Chondrocyte (in vitro differentiated cells): Measurements from ENCODE around the gene POU2AF3. TPM values are rescaled to one million over a fixed set of nuclear protein-coding genes. Genes with fewer than 3 reads are reported as not detected.

Source experiments
- DNase-seq: peaks from one replicate; pipeline ENCODE4 v3.0.0; 2021; ENCODE audit warnings: mixed read lengths, low spot score
- H3K27ac Mint-ChIP-seq: one replicate; pipeline ENCODE4 v1.8.0; 2021; ENCODE audit warnings: mild to moderate bottlenecking, moderate library complexity, mixed read lengths; ENCODE audit not compliant: unreplicated experiment
- H3K27me3 Mint-ChIP-seq: 2 replicates; pipeline ENCODE4 v1.8.0; 2021; ENCODE audit warnings: low read depth, mixed read lengths
- H3K36me3 Mint-ChIP-seq: 2 replicates; pipeline ENCODE4 v1.8.0; 2021; ENCODE audit warnings: low read depth, mixed read lengths
- H3K4me1 Mint-ChIP-seq: 2 replicates; pipeline ENCODE4 v1.8.0; 2021; ENCODE audit warnings: low read depth, mild to moderate bottlenecking, mixed read lengths
- H3K4me3 Mint-ChIP-seq: one replicate; pipeline ENCODE4 v1.8.0; 2021; ENCODE audit warnings: mild to moderate bottlenecking, moderate library complexity, mixed read lengths; ENCODE audit not compliant: unreplicated experiment
- H3K9me3 Mint-ChIP-seq: 2 replicates; pipeline ENCODE4 v1.8.0; 2021; ENCODE audit warnings: low read depth, mixed read lengths
- CTCF ChIP-seq: fragments of 200-600 bp; sonication (generic); IDR thresholded peaks from 2 replicates; pipeline ENCODE4 v1.5.0; 2021; ENCODE audit warnings: antibody characterized with exemption, mild to moderate bottlenecking, moderate library complexity
- long read RNA-seq: library from polyadenylated mRNA; stranded (forward); transcript quantifications from one replicate; pipeline ENCODE4 v2.0.0, GENCODE V29; 2021
- total RNA-seq: library from RNA; stranded (reverse); gene quantifications from 3 replicates; pipeline ENCODE4 v1.2.1, GENCODE V29; 2021

Gene POU2AF3
- not detected in 3 replicates for total RNA-seq
- long read RNA-seq, result 0 reads

GRCh38 chr11:111298413-111299100 lies at the start of gene POU2AF3:
POU2AF3 (plus strand) TSS chr11:111298546; CDS start chr11:111298582, 36 bp downstream.
- Mint-ChIP-seq H3K4me1 (no peaks in the 10 kb centered on the region), H3K9me3 (no peaks in the 10 kb centered on the region), H3K27ac (no peak within 1 kb of the TSS), H3K36me3 (no peaks in the 10 kb centered on the region), H3K4me3 (peak within 1 kb of the TSS; percentile 63), H3K27me3 (peaks cover 10% of the 10 kb centered on the region)
- no peak for DNase-seq
- TF ChIP-seq CTCF, result no peak

GRCh38 chr11:111250936-111251335 lies 47.4 kb upstream of the POU2AF3 start:
- peaks cover 6% of the 10 kb centered on the region for H3K9me3 Mint-ChIP-seq
- H3K4me3 Mint-ChIP-seq, result no peak overlapping the region
- no peak overlapping the region for H3K27ac Mint-ChIP-seq
- no peaks in the 10 kb centered on the region for H3K4me1 Mint-ChIP-seq
- DNase-seq, result no peak
- H3K27me3 Mint-ChIP-seq, result peaks cover 32% of the 10 kb centered on the region
- peaks cover 3% of the 10 kb centered on the region for H3K36me3 Mint-ChIP-seq
- no peak for TF ChIP-seq CTCF

GRCh38 chr11:111253131-111253530 lies 45.2 kb upstream of the POU2AF3 start:
- no peaks in the 10 kb centered on the region for H3K36me3 Mint-ChIP-seq
- no peak for TF ChIP-seq CTCF
- peaks cover 29% of the 10 kb centered on the region for H3K27me3 Mint-ChIP-seq
- H3K4me1 Mint-ChIP-seq, result no peaks in the 10 kb centered on the region
- no peak overlapping the region for H3K27ac Mint-ChIP-seq
- no peaks in the 10 kb centered on the region for H3K9me3 Mint-ChIP-seq
- DNase-seq, result no peak
- H3K4me3 Mint-ChIP-seq, result no peak overlapping the region

GRCh38 chr11:111253630-111254029 lies 44.7 kb upstream of the POU2AF3 start:
- Mint-ChIP-seq H3K27ac (no peak overlapping the region), H3K4me1 (no peaks in the 10 kb centered on the region)

GRCh38 chr11:111258046-111258445 lies 40.3 kb upstream of the POU2AF3 start:
- Mint-ChIP-seq H3K27me3 (peaks cover 28% of the 10 kb centered on the region), H3K36me3 (no peaks in the 10 kb centered on the region), H3K4me3 (no peak overlapping the region), H3K9me3 (no peaks in the 10 kb centered on the region), H3K4me1 (no peaks in the 10 kb centered on the region), H3K27ac (no peak overlapping the region)
- no peak for DNase-seq
- TF ChIP-seq CTCF, result no peak

More at GRCh38 chr11:111253630-111254029, 44.7 kb upstream of the POU2AF3 start:
- TF ChIP-seq CTCF, result no peak
- Mint-ChIP-seq H3K36me3 (no peaks in the 10 kb centered on the region), H3K9me3 (no peaks in the 10 kb centered on the region), H3K4me3 (no peak overlapping the region), H3K27me3 (peaks cover 26% of the 10 kb centered on the region)
- DNase-seq, result no peak
